Measurements from ENCODE around the gene HAAO.

- TF ChIP-seq POLR2AphosphoS5 (IDR thresholded peaks at IDR 0.05; ENCODE audit: low read depth) (no peak), CTCF (conservative IDR thresholded peaks at IDR 0.05; ENCODE audit: low read depth in 2 of 2) (no peak), EZH2phosphoT487 (IDR thresholded peaks at IDR 0.05; ENCODE audit: unreplicated experiment) (no peak), NANOG (IDR thresholded peaks at IDR 0.05; ENCODE audit: borderline replicate concordance) (no peak), ZNF114 (CRISPR knock-in tag; IDR thresholded peaks at IDR 0.05) (no peak), CREB1 (CRISPR knock-in tag; IDR thresholded peaks at IDR 0.05; ENCODE audit: low read depth) (no peak), EZH2 (IDR thresholded peaks at IDR 0.05; ENCODE audit: low read depth, unreplicated experiment) (no peak), JUNB (IDR thresholded peaks at IDR 0.05; ENCODE audit: unreplicated experiment) (no peak), ZNF462 (CRISPR knock-in tag; IDR thresholded peaks at IDR 0.05) (no peak), ZNF331 (CRISPR knock-in tag; IDR thresholded peaks at IDR 0.05; ENCODE audit: low read depth) (no peak), ETS1 (IDR thresholded peaks at IDR 0.05) (no peak)
- TF ChIP-seq, protein P1, sequence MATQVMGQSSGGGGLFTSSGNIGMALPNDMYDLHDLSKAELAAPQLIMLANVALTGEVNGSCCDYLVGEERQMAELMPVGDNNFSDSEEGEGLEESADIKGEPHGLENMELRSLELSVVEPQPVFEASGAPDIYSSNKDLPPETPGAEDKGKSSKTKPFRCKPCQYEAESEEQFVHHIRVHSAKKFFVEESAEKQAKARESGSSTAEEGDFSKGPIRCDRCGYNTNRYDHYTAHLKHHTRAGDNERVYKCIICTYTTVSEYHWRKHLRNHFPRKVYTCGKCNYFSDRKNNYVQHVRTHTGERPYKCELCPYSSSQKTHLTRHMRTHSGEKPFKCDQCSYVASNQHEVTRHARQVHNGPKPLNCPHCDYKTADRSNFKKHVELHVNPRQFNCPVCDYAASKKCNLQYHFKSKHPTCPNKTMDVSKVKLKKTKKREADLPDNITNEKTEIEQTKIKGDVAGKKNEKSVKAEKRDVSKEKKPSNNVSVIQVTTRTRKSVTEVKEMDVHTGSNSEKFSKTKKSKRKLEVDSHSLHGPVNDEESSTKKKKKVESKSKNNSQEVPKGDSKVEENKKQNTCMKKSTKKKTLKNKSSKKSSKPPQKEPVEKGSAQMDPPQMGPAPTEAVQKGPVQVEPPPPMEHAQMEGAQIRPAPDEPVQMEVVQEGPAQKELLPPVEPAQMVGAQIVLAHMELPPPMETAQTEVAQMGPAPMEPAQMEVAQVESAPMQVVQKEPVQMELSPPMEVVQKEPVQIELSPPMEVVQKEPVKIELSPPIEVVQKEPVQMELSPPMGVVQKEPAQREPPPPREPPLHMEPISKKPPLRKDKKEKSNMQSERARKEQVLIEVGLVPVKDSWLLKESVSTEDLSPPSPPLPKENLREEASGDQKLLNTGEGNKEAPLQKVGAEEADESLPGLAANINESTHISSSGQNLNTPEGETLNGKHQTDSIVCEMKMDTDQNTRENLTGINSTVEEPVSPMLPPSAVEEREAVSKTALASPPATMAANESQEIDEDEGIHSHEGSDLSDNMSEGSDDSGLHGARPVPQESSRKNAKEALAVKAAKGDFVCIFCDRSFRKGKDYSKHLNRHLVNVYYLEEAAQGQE (IDR thresholded peaks at IDR 0.05; ENCODE audit: unreplicated experiment) = no peak
Observed at GRCh38 chr2:42724886-42725285, 67.5 kb downstream of the HAAO start.
